D721Med (cell line): ENCODE data around the gene ADRA2C.

Experiments
- DNase-seq: peaks from one replicate; pipeline ENCODE4 v3.0.0; 2011; ENCODE audit warnings: low spot score; ENCODE audit not compliant: insufficient read length
- FAIRE-seq: peaks from 2 replicates; lab custom pipeline; 2011; peaks lifted over from hg19 to GRCh38; lab: Jason Lieb, UNC
- CTCF ChIP-seq: IDR thresholded peaks from 2 replicates; pipeline ENCODE4 v1.5.1; 2012; ENCODE audit warnings: mild to moderate bottlenecking, control low read depth; ENCODE audit not compliant: insufficient read depth; ENCODE audit errors: missing control alignments

The ADRA2C gene

GRCh38 chr4:3791910-3792542, 25.8 kb downstream of the ADRA2C start:
- FAIRE-seq, result no peak

GRCh38 chr4:3792813-3793212, 26.6 kb downstream of the ADRA2C start:
- peak; percentile 91 for DNase-seq
- no peak for FAIRE-seq
- TF ChIP-seq CTCF, result peak; percentile 60

More at GRCh38 chr4:3791910-3792542, 25.8 kb downstream of the ADRA2C start:
- TF ChIP-seq CTCF, result no peak
- DNase-seq, result no peak

GRCh38 chr4:3793545-3793944, 27.4 kb downstream of the ADRA2C start:
- TF ChIP-seq CTCF, result no peak
- no peak for FAIRE-seq

GRCh38 chr4:3796960-3797359, 30.8 kb downstream of the ADRA2C start:
- FAIRE-seq, result no peak
- TF ChIP-seq CTCF, result no peak
- DNase-seq, result no peak

More at GRCh38 chr4:3793545-3793944, 27.4 kb downstream of the ADRA2C start:
- DNase-seq, result no peak

DNA sequence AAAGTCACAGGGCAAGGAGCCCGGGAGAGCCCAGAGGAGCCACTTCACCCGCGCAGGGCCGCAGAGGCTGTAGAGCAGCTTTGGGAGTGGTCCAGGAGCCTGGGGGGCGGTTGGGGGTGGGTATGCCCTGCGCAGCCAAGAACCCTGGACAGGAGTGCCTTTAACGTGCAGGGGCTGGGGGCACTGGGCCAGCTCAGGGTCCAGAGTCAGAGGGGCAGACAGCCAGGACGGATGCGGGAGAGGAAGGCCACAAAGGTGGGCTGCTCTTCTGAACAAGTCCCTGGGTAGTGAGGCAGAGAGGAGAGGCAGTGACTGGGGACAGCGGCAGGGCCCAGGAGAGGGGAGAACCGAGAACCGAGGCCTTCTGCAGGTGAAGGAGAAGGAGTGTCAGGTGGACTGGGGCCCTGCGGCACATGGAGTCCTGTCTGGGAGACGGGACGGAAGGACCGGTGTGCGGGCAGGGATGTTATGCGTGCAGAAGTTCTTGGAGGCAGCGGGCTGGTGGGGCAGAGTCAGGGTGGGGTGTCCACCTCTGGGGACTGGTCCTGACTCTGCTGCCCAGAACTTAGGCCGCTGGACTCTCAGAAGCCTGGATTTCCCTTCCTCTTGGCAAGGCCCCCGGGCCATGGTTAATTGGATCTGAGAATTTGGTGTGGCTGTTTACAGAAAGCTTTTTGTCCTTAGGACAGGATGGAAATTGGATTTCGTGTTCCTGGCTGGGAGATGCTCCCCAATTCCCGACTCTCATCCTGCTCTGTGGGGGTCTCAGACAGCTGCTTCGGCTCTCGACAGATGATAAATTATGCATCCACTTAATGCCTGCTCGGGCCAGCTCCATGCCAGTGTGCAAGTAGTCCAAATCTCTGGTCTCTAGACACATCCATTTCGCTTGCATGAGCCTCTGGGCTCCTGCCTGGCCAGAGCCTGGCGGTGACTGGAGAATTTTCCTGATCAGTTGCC, 31.9 kb downstream of the ADRA2C start:
- no peak for FAIRE-seq
- DNase-seq, result no peak

GRCh38 chr4:3799496-3799895, 33.3 kb downstream of the ADRA2C start:
- DNase-seq (no peak), FAIRE-seq (no peak)
- no peak for TF ChIP-seq CTCF

More for the DNA sequence above, 31.9 kb downstream of the ADRA2C start:
- no peak for TF ChIP-seq CTCF
